HL-60/S4 treated with phorbol 12-myristate 13-acetate at 8.2 ng/mL for 4 days and 3 days (cell line): Measurements from ENCODE around the gene FOXP1.

Experiments used
- in situ Hi-C: fragments of 300-500 bp; cut with MboI; formaldehyde crosslinking; loops from 2 replicates; pipeline ENCODE4 v1.15.0; 2022; ENCODE audit warnings: low sequenced_read_pairs

FOXP1 gene

DNA sequence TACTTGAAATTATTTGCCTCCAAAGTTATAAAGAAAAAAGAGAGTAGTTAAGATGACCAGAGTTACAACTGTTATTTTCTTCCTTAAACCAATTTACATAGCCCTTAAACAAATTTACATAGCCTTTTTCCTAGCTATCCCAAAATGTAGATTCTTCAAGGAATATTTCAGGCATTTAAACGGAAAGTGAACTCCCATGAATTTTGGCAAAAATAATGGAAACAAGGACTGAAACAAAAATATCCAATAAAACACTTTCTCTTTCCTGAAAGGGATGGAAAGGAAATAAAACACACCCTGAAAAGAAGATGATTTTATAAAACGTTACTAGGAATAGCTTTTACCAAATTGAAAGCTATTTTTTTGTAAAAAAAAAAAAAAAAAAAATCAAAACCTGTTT is 418.6 kb downstream of the FOXP1 start:
- in situ Hi-C loops: no loop called here

- in situ Hi-C loops: no loop called here
Observed at GRCh38 chr3:71163198-71163918, 420.2 kb downstream of the FOXP1 start.

- in situ Hi-C loops: no loop called here
Observed at GRCh38 chr3:71162221-71162620, 421.3 kb downstream of the FOXP1 start.

DNA sequence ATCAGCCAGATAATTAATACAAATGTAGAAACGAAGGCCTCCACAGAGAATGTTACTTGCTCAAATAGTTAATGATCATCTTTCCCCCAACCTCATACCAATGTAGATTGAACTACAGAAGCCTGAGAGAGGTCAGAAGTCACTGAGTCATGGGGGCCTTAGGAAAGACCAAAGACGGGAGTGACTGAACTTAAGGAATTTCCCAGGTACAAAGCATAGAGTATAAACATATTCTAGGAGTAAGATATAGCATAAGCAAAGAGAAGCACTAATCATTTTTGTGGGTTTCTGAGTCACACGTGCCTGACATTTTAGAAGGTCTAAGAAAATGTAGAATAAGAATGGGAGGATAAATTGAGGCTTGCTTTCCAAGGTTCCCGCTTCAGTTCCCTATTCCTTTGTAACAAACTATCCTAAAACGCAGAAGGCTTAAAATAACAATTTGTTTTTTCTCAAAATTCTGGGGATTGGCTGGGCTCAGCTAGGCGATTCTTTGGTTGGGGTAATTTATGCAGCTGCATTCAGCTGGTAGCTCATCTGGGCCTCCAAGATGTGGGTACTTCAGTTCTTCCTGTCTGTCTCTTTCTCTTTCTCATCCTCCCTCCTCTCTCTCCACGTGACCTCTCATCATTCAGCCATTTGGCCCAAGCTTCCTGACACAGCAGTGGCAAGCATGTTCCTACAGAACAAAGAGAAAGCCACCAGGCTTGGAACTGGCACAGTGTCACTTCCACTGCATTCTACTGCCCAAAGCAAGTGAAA is 422.6 kb downstream of the FOXP1 start:
- in situ Hi-C loops: no loop called here

- in situ Hi-C loops: no loop called here
Observed at GRCh38 chr3:71156062-71156665, 427.4 kb downstream of the FOXP1 start.

DNA sequence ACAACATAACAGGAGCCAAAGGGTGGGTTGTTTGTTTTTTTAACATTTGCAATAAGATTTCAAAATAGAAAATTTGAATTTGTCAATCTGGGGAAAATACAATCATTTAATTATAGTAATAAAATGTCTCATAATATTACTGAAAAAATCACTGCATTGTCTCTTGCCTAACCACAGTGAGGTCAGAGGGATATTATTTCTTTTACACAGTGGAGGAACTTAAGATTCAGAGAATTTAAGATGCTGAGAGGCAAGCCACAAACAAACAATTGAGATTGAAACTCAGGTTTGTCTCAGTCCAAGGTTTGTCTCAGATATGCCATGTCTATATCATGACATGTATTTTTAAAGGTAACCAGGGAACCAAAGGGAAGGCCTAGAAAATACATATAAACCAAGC is 428.7 kb downstream of the FOXP1 start:
- in situ Hi-C loops: no loop called here

DNA sequence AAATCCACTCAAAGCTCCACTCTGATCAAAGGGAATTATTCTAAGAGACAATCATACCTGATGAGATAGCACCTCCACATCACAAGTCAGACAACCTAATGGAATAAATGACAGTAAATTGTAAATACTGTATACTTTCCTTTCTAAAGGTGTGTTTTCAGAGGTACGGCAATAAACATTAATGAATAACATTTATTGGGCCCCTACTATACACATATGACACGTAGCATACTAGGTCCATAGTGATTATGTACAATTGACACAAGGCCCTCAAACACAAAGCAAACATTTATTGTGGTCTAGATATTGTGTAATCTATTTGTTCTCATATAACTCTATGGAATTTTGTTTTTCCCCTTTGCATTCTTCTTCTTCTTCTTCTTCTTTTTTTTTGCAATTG is 429.8 kb downstream of the FOXP1 start:
- in situ Hi-C loops: no loop called here

DNA sequence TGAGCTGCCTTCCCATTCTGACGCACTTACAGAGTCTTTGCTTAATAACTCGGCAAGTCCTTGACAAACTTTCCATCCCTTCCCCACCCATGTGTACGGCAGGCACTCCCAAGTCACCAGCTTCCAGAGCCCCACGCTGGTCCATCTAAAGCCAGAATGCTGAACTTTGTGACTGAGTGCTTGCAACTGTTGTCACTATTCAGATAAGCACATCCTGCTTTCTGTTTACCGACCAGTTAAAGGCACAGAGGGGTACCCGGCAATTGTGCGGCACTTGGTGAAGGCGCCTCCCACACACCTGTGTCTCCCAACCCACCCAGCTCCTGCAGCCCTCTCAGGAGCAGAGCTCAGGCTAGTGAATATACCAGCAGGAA is 430.6 kb downstream of the FOXP1 start:
- in situ Hi-C loops: no loop called here

DNA sequence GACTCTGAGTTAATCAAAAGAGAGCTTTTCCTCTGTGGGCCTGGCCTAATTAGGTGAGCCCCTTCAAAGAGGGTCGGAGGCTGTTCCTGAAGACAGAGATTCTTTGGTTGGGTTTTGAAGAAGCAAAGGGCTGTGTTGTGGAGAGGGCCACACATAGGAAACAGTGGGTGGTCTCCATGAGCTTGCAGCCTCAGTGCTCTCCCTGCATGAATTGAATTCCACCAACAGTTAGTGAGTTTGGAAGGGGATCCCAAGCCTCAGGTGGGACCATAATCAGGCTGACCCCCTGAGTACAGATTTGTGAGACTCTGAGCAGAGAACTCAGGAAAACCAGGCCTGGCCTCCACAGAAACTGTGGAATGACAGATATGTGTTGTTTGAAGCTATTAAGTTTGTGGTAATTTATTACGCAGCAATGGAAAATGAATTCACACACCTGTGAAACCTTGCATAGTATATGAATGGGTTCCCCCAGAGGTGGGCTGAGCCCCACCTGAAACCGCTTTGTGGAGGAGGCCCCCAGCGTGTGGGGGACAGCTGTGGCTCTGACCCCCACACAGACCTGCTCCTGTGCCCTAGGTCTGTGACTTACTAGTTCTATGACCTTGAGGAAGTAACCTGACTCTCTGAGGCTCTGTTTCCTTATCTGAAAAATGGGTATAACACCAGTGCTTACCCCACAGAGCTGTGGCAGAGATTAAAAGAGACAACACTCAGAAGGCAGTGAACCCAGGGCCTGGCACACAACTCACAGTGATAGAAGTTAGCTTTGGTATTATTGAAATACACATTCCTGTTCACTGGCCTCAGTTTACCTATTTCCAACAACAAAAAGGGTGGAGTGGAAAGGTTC is 431.3 kb downstream of the FOXP1 start:
- in situ Hi-C loops: no loop called here

- in situ Hi-C loops: no loop called here
Observed at GRCh38 chr3:71149959-71150954, 433.3 kb downstream of the FOXP1 start.

- in situ Hi-C loops: no loop called here
Observed at GRCh38 chr3:71148455-71149060, 435.0 kb downstream of the FOXP1 start.

GRCh38 chr3:71146673-71147072 is 436.9 kb downstream of the FOXP1 start:
- in situ Hi-C loops: no loop called here

DNA sequence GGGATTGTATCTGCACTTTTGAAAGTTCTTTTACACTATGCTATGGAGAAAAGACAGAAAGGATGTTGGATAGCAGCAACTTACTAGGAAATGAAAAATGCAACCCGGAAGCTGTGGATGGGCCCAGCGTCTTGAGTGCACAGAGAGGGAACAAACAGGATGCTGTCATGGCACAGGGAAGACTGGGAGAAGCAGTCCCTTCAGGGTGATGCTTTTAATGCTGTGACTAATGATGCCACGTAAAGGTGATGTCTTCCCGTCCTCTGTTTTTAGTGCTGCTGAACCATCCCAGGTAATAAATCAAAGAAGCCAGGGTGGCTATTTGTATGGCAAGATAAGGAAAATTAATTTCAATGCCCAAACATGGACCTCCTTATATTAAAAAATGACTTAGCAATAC is 437.6 kb downstream of the FOXP1 start:
- in situ Hi-C loops: no loop called here

DNA sequence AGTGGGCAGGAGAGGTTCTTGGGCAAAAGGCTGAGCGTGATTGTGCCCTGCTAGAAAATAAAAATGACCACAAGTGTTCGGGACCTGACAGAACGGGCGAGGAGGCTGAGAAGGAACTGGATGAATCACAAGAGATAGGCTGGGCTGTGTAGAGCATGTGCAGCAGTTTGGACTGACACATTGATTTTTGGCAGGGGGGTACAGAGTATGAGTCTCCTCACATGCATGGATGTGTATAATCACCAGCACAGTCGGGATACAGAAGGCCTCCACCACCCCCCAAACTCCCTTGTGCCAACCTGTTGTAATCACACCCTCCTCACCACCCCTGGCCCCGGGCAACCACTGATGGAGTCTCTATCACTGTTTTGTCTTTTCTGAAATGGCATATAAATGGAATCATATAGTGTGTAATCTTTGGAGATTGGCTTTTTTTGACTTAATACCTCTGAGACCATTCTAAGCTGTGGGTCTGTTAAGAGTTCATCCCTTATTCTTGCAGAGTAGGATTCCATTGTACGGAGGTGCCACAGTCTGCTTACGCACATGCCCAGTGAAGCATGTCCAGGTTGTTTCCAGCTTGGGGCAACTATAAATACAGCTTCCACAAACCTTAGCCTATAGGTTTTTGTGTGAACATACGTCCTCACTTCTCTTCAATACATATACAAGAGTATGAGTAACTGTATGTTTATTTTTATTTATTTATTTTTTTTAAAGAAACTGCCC is 438.8 kb downstream of the FOXP1 start:
- in situ Hi-C loops: no loop called here

DNA sequence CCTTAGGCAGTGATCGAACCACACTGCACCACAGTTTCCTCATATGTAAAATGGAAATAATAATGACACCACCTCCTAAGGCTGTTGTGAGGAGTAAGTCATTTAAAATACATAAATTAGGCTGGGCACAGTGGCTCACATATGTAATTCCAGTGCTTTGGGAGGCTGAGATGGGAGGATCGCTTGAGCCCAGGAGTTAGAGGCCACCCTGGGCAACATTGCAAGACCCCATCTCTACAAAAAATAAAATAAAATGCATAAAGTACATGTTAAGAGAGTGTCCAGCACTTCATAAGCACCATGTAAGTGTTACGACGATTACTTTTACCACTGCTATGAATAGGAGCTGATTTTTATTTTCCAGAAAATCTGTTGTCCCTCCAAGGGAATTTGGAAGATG is 440.0 kb downstream of the FOXP1 start:
- in situ Hi-C loops: no loop called here

- in situ Hi-C loops: no loop called here
Observed at GRCh38 chr3:71142441-71143161, 440.9 kb downstream of the FOXP1 start.

DNA sequence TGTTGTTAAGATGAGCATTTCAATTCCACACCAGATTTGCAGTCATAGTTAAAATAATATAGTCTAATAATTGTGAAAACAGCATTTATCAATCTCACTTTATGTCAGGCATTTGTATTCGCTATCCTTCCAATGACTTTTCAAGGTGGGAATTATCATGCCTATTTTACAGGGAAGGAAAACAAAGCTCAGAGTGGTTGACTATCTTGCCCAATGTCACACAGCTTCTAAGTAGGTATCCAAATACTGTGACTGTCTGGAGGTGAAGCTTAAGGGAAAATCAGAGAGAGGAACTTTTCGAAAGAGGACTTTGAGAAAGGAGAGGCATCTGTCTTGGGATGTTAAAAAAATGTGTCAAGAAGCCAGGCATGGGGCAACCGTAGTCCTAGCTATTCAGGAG is 443.1 kb downstream of the FOXP1 start:
- in situ Hi-C loops: no loop called here

DNA sequence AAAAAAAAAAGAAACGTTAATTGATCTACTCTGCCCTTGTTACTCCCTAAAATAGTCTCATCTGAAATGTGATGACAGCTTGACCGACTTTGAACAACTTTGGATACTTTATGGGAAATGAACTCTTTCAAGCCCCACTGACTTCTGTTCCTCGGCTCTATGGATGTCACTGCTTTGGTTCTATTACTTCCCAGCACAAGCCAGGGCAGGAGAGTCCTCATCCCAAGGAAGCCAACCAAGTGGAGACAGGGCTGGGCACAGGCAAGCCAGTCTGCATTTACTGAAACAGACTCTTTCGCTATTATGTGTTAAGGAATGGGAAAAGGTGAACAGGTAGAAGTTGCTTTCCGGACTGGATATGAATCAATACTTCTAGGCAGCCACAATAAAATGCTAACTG is 444.0 kb downstream of the FOXP1 start:
- in situ Hi-C loops: no loop called here
